K562 treated with DMSO at 1 percent for 24 hours (cell line): Measurements from ENCODE around the gene RGMB. TPM values are rescaled to one million over a fixed set of nuclear protein-coding genes. Genes with fewer than 3 reads are reported as not detected.

Experiments used
- total RNA-seq: library from RNA; unstranded; fragments of 300-600 nt; gene quantifications from 2 replicates; pipeline ENCODE4 v1.2.3, GENCODE V29; 2022; ENCODE audit warnings: low read depth; ENCODE audit not compliant: insufficient read depth

The RGMB gene, protein sequence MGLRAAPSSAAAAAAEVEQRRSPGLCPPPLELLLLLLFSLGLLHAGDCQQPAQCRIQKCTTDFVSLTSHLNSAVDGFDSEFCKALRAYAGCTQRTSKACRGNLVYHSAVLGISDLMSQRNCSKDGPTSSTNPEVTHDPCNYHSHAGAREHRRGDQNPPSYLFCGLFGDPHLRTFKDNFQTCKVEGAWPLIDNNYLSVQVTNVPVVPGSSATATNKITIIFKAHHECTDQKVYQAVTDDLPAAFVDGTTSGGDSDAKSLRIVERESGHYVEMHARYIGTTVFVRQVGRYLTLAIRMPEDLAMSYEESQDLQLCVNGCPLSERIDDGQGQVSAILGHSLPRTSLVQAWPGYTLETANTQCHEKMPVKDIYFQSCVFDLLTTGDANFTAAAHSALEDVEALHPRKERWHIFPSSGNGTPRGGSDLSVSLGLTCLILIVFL
- 0.34 TPM in 1 of 2 replicates, not detected in the other for total RNA-seq

GRCh38 chr5:98773464-98774191 lies at the start of gene RGMB:
Gene RGMB, plus strand, starts transcription at chr5:98773663. Its CDS starts 408 bp downstream, at chr5:98774071.

Other genes with a start within 250 kb of the RGMB start
- 20.1 and 21.1 TPM in 2 replicates for gene CHD1, start 155.3 kb downstream of the RGMB start, total RNA-seq